HG03095 (cell line): ENCODE data around the gene NCCRP1.

Experiments
- ATAC-seq: cut with Tn5 transposase; IDR thresholded peaks from one replicate; pipeline ENCODE4 v1.9.1; 2021; ENCODE audit warnings: moderate library complexity; ENCODE audit not compliant: unreplicated experiment

The NCCRP1 gene

GRCh38 chr19:39164289-39164688 lies 32.5 kb upstream of the NCCRP1 start:
- ATAC-seq: no peak

GRCh38 chr19:39165857-39166256 lies 30.9 kb upstream of the NCCRP1 start:
- ATAC-seq: no peak

- ATAC-seq: no peak
Measured at GRCh38 chr19:39166571-39167391, 30.0 kb upstream of the NCCRP1 start.

GRCh38 chr19:39167461-39168257 lies 29.1 kb upstream of the NCCRP1 start:
- ATAC-seq: no peak

GRCh38 chr19:39168258-39169142 lies 28.3 kb upstream of the NCCRP1 start:
- no peak for ATAC-seq

GRCh38 chr19:39169143-39169810 lies 27.5 kb upstream of the NCCRP1 start:
- no peak for ATAC-seq

GRCh38 chr19:39170386-39171231 lies 26.2 kb upstream of the NCCRP1 start:
- no peak for ATAC-seq

- no peak for ATAC-seq
Measured at GRCh38 chr19:39171479-39172465, 25.0 kb upstream of the NCCRP1 start.

- no peak for ATAC-seq
Measured at GRCh38 chr19:39172700-39173501, 23.9 kb upstream of the NCCRP1 start.

GRCh38 chr19:39173502-39173991 lies 23.2 kb upstream of the NCCRP1 start:
- ATAC-seq: no peak

GRCh38 chr19:39174142-39174541 lies 22.6 kb upstream of the NCCRP1 start:
- ATAC-seq: no peak

GRCh38 chr19:39174558-39175544 lies 21.9 kb upstream of the NCCRP1 start:
- ATAC-seq: no peak

GRCh38 chr19:39175564-39175963 lies 21.2 kb upstream of the NCCRP1 start:
- ATAC-seq: no peak

- ATAC-seq: no peak
Measured at GRCh38 chr19:39177110-39177699, 19.6 kb upstream of the NCCRP1 start.

- ATAC-seq: no peak
Measured at GRCh38 chr19:39177736-39178135, 19.0 kb upstream of the NCCRP1 start.
